GM18502 (cell line): ENCODE measurements around the gene UNC5C.
"Not testable (repeated sequence)": the region's sequence is repeated elsewhere in the genome, so short reads cannot be mapped to it uniquely, and the experiment has no call there.

Experiments used
- ATAC-seq: cut with Tn5 transposase; IDR thresholded peaks from one replicate; pipeline ENCODE4 v1.9.1; 2021; ENCODE audit warnings: mild to moderate bottlenecking; ENCODE audit not compliant: unreplicated experiment, poor library complexity

UNC5C gene

GRCh38 chr4:95156452-95156765 lies 392.4 kb downstream of the UNC5C start:
- no peak for ATAC-seq

GRCh38 chr4:95155759-95156451 lies 392.9 kb downstream of the UNC5C start:
- ATAC-seq = peak; percentile 77

- no peak for ATAC-seq
These were observed 395.6 kb downstream of the UNC5C start for GRCh38 chr4:95153182-95153581.

GRCh38 chr4:95151255-95151654 lies 397.5 kb downstream of the UNC5C start:
- ATAC-seq = no peak

DNA sequence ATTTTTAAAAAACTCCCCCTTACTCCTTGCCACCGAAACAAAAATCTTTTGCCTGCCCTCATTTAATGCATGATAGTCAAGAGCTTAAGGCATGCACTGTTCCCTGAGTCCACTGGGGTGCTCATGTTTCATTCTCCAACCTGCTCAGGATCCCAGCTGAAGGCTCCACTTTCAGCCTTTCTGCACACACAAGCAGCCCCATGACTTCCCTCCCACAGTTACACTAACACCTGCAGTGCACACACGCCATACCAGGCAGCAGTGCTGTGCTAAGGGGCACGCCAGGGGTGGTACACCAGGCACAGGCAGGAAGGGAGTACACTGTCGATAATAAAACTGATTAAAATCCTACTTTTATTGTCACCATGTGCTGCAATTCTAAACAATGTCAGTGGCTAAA lies 405.8 kb downstream of the UNC5C start:
- no peak for ATAC-seq

DNA sequence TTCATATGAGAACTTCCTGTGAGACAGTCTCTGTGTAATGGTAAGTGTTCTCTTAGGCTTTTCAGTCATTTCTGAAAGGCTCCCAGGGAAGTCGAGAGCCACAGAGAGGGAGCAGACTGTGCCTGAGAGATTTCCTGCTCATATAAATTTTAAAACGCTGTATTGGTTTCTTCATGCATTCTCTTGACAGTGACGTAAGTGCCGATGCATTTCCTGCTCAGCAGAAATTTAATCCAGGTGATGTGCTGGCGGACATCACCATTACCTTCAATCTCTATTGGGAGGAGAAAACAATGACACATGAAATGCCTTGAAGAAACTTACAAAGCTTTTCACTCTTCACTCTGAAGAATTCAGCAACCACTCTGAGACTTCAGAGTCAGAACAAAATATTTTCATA lies 407.4 kb downstream of the UNC5C start:
- no peak for ATAC-seq

DNA sequence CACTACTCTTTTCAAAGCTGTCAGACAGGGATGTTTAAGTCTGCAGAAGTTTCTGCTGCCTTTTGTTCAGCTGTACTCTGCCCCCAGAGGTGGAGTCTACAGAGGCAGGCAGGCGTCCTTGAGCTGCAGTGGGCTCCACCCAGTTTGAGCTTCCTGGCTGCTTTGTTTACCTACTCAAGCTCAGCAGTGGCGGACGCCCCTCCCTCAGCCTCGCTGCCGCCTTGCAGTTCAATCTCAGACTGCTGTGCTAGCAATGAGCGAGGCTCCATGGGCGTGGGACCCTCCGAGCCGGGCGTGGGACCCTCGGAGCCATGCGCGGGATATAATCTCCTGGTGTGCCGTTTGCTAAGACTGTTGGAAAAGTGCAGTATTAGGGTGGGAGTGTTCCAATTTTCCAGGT lies 409.3 kb downstream of the UNC5C start:
- ATAC-seq = not testable (repeated sequence)

DNA sequence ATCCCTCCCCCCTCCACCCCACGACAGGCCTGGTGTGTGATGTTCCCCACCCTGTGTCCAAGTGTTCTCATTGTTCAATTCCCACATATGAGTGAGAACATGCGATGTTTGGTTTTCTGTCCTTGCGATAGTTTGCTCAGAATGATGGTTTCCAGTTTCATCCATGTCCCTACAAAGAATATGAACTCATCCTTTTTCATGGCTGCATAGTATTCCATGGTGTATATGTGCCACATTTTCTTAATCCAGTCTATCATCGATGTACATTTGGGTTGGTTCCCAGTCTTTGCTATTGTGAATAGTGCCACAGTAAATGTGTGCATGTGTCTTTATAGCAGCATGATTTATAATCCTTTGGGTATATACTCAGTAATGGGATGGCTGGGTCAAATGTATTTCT lies 414.8 kb downstream of the UNC5C start:
- ATAC-seq = not testable (repeated sequence)

- no peak for ATAC-seq
These were observed 418.9 kb downstream of the UNC5C start for GRCh38 chr4:95129821-95130311.

DNA sequence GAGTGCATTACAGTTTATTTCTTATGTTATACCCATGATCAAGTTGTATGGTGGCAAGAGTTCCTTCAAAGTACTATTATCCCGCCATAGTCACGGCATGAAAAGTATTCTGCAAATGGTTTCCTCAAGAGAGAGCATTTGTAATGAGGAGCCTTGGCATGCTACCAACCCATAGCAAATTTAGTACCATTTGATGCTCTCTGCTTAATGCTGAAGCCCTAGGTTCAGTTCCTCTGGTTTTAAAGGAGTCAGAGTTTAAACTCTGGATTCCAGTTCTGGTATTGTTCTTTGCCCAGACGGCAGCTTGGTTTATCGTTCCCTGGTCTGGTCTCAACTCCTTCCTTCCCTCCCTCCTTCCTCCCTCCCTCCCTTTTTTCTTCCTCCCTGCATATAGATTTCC lies 419.7 kb downstream of the UNC5C start:
- ATAC-seq = no peak

DNA sequence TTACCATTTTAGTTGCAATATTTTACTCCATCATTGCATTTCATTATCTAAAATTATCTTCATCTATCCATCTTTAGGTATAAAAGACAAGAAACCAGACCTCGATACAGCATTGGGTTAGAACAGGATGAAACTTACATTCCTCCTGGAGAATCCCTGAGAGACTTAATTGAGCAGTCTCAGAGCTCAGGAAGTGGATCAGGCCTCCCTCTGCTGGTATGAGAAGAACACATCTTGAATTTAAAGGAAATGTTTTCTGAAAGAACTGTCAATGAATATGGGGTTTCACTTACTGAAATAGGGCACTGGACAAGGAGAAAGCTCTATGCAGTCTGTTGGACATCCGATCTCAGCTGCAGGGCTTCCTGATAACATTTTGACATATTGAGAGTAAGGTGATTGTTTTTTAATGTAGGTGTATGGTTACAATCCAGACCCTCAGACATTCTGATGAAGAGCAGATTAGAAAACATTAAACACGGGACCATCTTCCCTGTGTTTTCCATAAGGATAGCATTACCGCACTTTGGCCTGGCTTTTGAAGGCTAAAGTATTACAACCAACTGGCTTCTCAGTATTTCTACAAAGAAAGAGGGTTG lies 423.8 kb downstream of the UNC5C start:
- ATAC-seq = no peak

- no peak for ATAC-seq
These were observed 426.8 kb downstream of the UNC5C start for GRCh38 chr4:95122001-95122400.

DNA sequence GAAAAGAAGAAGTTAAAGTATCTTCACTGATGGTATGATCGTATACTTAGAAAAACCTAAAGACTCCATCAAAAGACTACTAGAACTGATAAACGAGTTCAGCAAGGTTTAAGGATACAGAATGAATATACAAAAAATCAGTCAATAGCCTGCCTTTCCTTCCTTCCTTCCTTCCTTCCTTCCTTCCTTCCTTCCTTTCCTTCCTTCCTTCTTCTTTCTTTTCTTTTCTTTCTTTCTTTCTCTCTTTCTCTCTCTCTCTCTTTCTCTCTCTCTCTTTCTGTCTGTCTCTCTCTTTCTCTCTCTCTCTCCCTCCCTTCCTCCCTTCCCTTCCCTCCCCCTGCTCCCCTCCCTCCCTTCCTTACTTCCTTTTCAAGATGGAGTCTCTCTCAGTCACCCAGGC lies 428.3 kb downstream of the UNC5C start:
- ATAC-seq = no peak

GRCh38 chr4:95118497-95118896 lies 430.3 kb downstream of the UNC5C start:
- ATAC-seq = no peak

- ATAC-seq = no peak
These were observed 434.3 kb downstream of the UNC5C start for GRCh38 chr4:95114521-95114920.
